ENCODE data around the gene ZC3H12A. TPM values are rescaled to one million over a fixed set of nuclear protein-coding genes. Genes with fewer than 3 reads are reported as not detected.

ZC3H12A gene
- total RNA-seq, 1 donor from 2014 or later = 12.8 TPM

- Histone ChIP-seq H3K4me3 (peak overlapping the region; percentile 83), H3K4me1 (peaks cover 81% of the 10 kb centered on the region), H3K27me3 (ENCODE audit: low read depth) (no peaks in the 10 kb centered on the region), H3K27ac (peak overlapping the region; percentile 96), H3K36me3 (peaks cover 68% of the 10 kb centered on the region), H3K9me3 (no peaks in the 10 kb centered on the region)
- peak; percentile 77 to 87 for ATAC-seq
- peak; percentile 95 for DNase-seq
- no peak for TF ChIP-seq CTCF (IDR thresholded peaks at IDR 0.05)
- intact Hi-C loops (cut with DNase I) = no loop called here
Observed at GRCh38 chr1:37479255-37480124, 5.1 kb downstream of the ZC3H12A start.

GRCh38 chr1:37480125-37480466 is 5.7 kb downstream of the ZC3H12A start:
- intact Hi-C loops (cut with DNase I) = no loop called here
- peak overlapping the region; percentile 96 for H3K27ac ChIP-seq
- peaks cover 85% of the 10 kb centered on the region for H3K4me1 ChIP-seq
- H3K9me3 ChIP-seq = no peaks in the 10 kb centered on the region
- TF ChIP-seq CTCF (IDR thresholded peaks at IDR 0.05) = no peak
- DNase-seq = no peak
- H3K4me3 ChIP-seq = peak overlapping the region; percentile 83
- no peaks in the 10 kb centered on the region for H3K27me3 ChIP-seq (ENCODE audit: low read depth)
- H3K36me3 ChIP-seq = peaks cover 71% of the 10 kb centered on the region
- peak in 1 of 2 donors; percentile 0 for ATAC-seq

- no peak for DNase-seq
- H3K36me3 ChIP-seq = peaks cover 71% of the 10 kb centered on the region
- H3K4me1 ChIP-seq = peaks cover 85% of the 10 kb centered on the region
- H3K9me3 ChIP-seq = no peaks in the 10 kb centered on the region
- intact Hi-C loops (cut with DNase I) = no loop called here
- no peak for ATAC-seq
- H3K27me3 ChIP-seq (ENCODE audit: low read depth) = no peaks in the 10 kb centered on the region
- H3K4me3 ChIP-seq = peak overlapping the region; percentile 83
- peak overlapping the region; percentile 96 for H3K27ac ChIP-seq
- no peak for TF ChIP-seq CTCF (IDR thresholded peaks at IDR 0.05)
Observed at GRCh38 chr1:37480581-37481288, 6.4 kb downstream of the ZC3H12A start.

GRCh38 chr1:37481289-37482003 is 7.1 kb downstream of the ZC3H12A start:
- no peak overlapping the region for H3K4me3 ChIP-seq
- intact Hi-C loops (cut with DNase I) = no loop called here
- no peak for TF ChIP-seq CTCF (IDR thresholded peaks at IDR 0.05)
- H3K9me3 ChIP-seq = no peaks in the 10 kb centered on the region
- H3K27ac ChIP-seq = peak overlapping the region; percentile 18
- no peaks in the 10 kb centered on the region for H3K27me3 ChIP-seq (ENCODE audit: low read depth)
- no peak for ATAC-seq
- peak; percentile 53 for DNase-seq
- H3K4me1 ChIP-seq = peaks cover 85% of the 10 kb centered on the region
- H3K36me3 ChIP-seq = peaks cover 71% of the 10 kb centered on the region

- H3K4me3 ChIP-seq = no peak overlapping the region
- peaks cover 85% of the 10 kb centered on the region for H3K4me1 ChIP-seq
- H3K27me3 ChIP-seq (ENCODE audit: low read depth) = no peaks in the 10 kb centered on the region
- H3K27ac ChIP-seq = peak overlapping the region; percentile 18
- intact Hi-C loops (cut with DNase I) = no loop called here
- TF ChIP-seq CTCF (IDR thresholded peaks at IDR 0.05) = no peak
- no peak for ATAC-seq
- DNase-seq = no peak
- H3K36me3 ChIP-seq = peaks cover 63% of the 10 kb centered on the region
- H3K9me3 ChIP-seq = no peaks in the 10 kb centered on the region
Observed at GRCh38 chr1:37482004-37482785, 7.8 kb downstream of the ZC3H12A start.

Data from lower lobe of right lung (tissue), 2 donors.